Jurkat, Clone E6-1 (cell line): ENCODE results near the gene CFAP57. TPM values are rescaled to one million over a fixed set of nuclear protein-coding genes. Genes with fewer than 3 reads are reported as not detected.
"Not testable (repeated sequence)": the region's sequence is repeated elsewhere in the genome, so short reads cannot be mapped to it uniquely, and the experiment has no call there.

Experiments
- DNase-seq: peaks from one replicate; pipeline ENCODE4 v3.0.0-alpha.2; 2011; ENCODE audit warnings: low read depth, low spot score
- H3K4me3 ChIP-seq: 2 replicates; pipeline ENCODE4 v1.5.1; 2011; ENCODE audit warnings: mild to moderate bottlenecking, low read length, control low read depth, moderate library complexity
- polyA plus RNA-seq: library from polyadenylated mRNA; unstranded; fragments of >200 nt; gene quantifications from one replicate; pipeline ENCODE4 v1.2.1, GENCODE V29; 2012; ENCODE audit warnings: missing spikeins; ENCODE audit not compliant: insufficient read length, insufficient read depth

The CFAP57 gene
- 0.45 TPM for polyA plus RNA-seq

DNA sequence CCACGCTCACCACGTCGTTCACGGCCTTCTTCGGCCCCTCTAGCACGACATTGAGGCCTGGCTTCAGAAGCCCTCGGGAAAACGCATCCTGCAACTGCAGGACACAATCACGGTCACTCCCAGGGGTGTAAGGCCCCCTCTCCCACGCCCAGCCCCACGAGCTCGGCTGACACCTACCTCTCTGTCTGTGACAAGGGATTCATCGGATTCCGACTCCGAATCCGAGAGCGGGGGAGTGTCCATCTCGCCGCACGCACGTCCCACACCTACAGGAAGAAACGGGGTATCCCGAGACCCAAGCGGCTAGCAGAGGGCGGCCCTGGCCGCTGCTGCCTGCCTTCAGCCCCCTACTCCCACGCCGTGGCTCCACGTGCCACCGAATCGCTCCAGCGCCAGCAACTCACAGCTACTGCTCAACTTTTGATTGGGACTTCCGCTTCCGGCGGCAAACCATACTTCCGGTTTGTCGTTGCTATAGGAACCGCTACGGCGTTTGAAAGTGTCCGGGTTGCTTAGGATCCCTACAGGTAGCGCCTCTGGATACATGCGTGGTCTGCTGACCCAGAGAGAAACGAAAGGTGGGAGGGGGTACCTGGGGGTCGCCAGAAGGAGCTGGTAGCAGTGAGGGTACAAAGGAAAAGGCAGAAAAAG lies at the start of gene CFAP57, which contains the start of gene EBNA1BP2:
CFAP57 (plus strand) TSS at position 455 of the 651 bp plus-strand sequence. CDS start 424 bp downstream, outside the sequence.
EBNA1BP2 (minus strand) TSS at position 415 of the 651 bp plus-strand sequence; CDS start at position 243, 172 bp downstream.
- peak; percentile 92 for DNase-seq
- peak within 1 kb of the TSS; percentile 99 for H3K4me3 ChIP-seq

DNA sequence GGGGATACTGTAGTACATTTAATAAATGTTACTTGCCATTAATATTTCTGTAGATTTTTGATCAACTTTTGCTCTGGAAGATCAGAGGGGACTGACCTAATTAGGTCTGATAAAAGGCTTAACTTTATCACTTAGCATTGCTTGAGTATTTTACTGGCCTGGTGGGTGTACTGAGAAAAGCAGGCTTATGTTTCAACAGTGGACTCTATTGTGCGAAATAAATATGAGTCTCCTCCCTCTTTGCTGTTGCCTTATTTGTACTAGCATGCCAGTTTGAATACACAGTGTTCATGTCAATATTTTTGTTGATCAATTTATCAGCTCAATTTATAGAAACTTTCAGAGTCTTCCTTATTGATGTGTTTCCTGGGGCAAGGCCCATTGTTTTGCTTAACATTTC lies 49.1 kb upstream of the CFAP57 start:
- DNase-seq: no peak

GRCh38 chr1:43128816-43129215 lies 43.3 kb upstream of the CFAP57 start:
- no peak overlapping the region for H3K4me3 ChIP-seq
- DNase-seq: no peak

More for the DNA sequence above, 49.1 kb upstream of the CFAP57 start:
- no peak overlapping the region for H3K4me3 ChIP-seq

- DNase-seq: no peak
- no peak overlapping the region for H3K4me3 ChIP-seq
Observed at GRCh38 chr1:43129426-43129825, 42.7 kb upstream of the CFAP57 start.

DNA sequence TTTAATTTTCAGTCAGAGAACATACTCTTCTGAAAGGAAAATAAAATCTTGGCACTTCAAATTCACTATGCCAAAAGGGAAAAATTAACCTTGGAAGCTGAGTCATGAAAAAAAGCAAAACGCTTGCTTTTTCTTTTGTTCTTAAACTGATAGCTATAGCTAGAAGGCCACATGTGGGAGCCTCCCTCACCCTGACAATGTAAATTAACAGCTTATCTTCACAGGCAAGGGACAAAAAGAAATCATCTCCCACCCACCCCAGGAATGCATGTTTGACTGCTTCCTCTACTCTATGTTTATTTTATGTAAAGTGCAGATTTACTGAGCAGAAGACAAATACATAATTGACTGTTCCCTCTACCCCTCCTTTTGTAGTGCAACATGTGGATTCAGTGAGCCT lies 38.1 kb upstream of the CFAP57 start:
- no peak for DNase-seq

GRCh38 chr1:43134640-43135039 lies 37.5 kb upstream of the CFAP57 start:
- no peak overlapping the region for H3K4me3 ChIP-seq
- DNase-seq: no peak

More for the DNA sequence above, 38.1 kb upstream of the CFAP57 start:
- no peak overlapping the region for H3K4me3 ChIP-seq

DNA sequence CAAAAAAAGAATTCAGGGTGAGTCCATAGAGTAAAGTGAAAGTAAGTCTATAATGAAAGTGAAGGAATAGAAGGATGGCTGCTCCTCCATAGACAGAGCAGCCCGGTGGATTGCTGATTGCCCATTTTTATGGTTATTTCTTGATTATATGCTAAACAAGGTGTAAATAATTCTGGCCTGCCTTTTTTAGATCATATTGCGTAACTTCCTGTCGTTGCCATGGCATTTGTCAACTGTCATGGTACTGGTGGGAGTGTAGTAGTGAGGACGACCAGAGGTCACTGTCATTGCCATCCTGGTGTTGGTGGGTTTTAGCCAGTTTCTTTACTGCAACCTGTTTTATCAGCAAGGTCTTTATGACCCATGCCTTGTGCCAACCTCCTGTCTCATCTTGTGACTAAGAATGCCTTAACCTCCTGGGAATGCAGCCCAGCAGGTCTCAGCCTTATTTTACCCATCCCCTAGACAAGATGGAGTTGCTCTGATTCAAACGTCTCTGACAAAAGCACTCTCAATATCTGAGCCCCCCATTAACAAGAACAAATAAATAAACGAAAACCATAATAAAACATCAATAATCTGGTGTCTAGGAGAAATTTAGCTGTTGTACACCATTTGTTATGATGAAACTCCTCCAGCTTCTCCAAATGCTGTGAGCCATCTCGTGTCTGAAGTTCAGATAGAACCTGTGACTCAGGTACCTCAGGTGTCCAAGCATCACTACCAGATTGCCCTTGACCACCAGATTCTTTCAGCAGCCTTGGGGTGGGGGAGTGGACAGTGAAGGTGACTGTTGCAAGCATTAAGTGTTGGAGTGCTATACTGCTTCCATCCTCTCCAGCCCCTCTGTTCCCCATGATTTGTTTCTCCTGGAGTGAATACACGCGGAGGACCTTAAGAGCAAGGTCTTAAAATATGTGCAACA lies 36.0 kb upstream of the CFAP57 start:
- DNase-seq: no peak
- no peak overlapping the region for H3K4me3 ChIP-seq

GRCh38 chr1:43137445-43138052 lies 34.6 kb upstream of the CFAP57 start:
- DNase-seq: no peak
- H3K4me3 ChIP-seq: no peak overlapping the region

- not testable (repeated sequence) for DNase-seq, H3K4me3 ChIP-seq
Observed at GRCh38 chr1:43139295-43139694, 32.8 kb upstream of the CFAP57 start.

GRCh38 chr1:43140010-43140409 lies 32.1 kb upstream of the CFAP57 start:
- no peak for DNase-seq
- no peak overlapping the region for H3K4me3 ChIP-seq

DNA sequence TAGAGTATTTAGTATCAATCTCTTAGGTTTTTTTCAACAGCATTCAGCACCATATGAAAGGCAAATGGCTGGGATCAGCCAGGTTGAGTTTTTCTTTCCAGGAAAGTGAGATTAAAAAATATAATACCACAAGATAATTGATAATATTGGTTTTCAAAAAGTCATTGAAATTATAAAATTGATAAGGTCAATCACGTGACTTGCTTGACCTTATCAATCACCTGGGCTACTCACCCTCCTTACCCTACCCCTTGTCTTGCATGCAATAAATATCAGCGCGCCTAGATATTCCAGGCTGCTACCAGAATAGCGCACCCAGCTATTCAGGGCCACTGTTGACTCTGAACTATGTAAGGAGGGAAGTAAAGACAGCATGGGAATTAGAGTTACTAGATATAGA lies 31.5 kb upstream of the CFAP57 start:
- no peak for DNase-seq
- H3K4me3 ChIP-seq: no peak overlapping the region

- DNase-seq: peak; percentile 7
- H3K4me3 ChIP-seq: no peak overlapping the region
Observed at GRCh38 chr1:43143441-43143888, 28.7 kb upstream of the CFAP57 start.

GRCh38 chr1:43144237-43144636 lies 27.9 kb upstream of the CFAP57 start:
- DNase-seq: no peak

GRCh38 chr1:43147625-43148327 lies 24.4 kb upstream of the CFAP57 start:
- H3K4me3 ChIP-seq: no peak overlapping the region
- no peak for DNase-seq

More at GRCh38 chr1:43144237-43144636, 27.9 kb upstream of the CFAP57 start:
- no peak overlapping the region for H3K4me3 ChIP-seq

GRCh38 chr1:43149889-43150288 lies 22.2 kb upstream of the CFAP57 start:
- no peak for DNase-seq
- H3K4me3 ChIP-seq: no peak overlapping the region

DNA sequence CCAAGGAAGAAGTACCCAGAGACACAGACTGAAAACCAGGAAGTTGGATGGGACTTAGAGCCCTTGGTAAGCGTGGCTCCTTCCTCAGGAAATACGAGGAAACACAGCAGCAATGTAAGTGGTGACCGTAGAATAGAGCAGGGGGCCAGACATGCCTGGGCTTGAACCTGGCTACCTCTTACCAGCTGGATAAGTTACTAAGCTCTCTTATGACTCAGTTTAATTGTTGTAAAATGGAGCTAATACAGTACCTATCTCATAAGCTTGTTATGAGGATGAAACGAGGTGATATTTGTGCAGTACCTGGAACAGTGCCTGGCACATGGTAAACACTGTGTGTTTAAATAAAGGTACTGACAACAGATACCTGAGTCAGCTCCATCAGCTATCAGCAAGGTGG lies 19.3 kb upstream of the CFAP57 start:
- H3K4me3 ChIP-seq: no peak overlapping the region
- no peak for DNase-seq

DNA sequence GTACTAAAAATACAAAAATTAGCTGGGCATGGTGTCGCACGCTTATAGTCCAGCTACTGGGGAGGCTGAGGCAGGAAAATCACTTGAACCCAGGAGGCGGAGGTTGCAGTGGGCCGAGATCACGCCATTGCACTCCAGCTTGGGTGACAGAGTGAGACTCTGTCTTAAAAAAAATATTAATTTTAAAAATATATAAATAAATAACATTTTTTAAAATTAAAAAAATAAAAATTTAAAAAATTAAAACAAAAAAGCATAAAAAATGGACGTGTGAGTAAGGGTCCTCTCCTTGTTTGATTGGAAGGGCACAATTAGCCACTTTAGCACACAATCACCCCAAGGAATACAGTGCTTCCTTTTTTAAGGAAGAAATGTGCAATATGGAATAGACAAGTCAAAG lies 18.7 kb upstream of the CFAP57 start:
- DNase-seq: no peak
- H3K4me3 ChIP-seq: no peak overlapping the region

GRCh38 chr1:43156026-43156425 lies 16.1 kb upstream of the CFAP57 start:
- H3K4me3 ChIP-seq: no peak overlapping the region
- no peak for DNase-seq

DNA sequence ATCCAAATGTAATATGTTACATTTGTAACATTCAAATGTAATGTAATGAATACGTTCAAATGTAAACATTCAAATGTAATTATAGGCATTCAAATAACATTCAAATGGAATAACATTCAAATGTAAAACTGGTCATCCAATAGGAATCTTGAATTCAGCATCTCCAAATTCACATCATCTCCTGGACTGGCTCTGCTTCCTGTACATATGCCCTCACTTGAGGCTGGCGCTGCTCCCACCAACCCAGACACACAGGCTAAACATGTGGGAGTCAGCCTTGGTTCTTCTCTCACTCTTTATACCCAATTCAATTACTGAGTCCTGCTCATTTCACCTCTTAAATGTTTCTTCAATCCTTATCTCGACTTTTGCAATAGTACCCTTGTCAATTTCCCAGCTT lies 7.0 kb upstream of the CFAP57 start:
- H3K4me3 ChIP-seq: no peak overlapping the region
- DNase-seq: no peak
